NCI-H460 (cell line): ENCODE data around the gene SERTAD1. TPM values are rescaled to one million over a fixed set of nuclear protein-coding genes. Genes with fewer than 3 reads are reported as not detected.
"Not testable (repeated sequence)": the region's sequence is repeated elsewhere in the genome, so short reads cannot be mapped to it uniquely, and the experiment has no call there.

Source experiments
- DNase-seq: peaks from one replicate; pipeline ENCODE4 v3.0.0-alpha.2; 2016; ENCODE audit warnings: low read depth; ENCODE audit errors: extremely low read depth
- polyA plus RNA-seq: library from polyadenylated mRNA; depleted of rRNA; stranded (reverse); fragments of >200 nt; gene quantifications from 2 replicates; pipeline ENCODE4 v1.2.3, GENCODE V29; 2014; cell fraction: nucleus; rRNA removed
- total RNA-seq: library from RNA; depleted of rRNA; stranded (reverse); fragments of >200 nt; shearing (Covaris generic); gene quantifications from 2 replicates; pipeline ENCODE4 v1.2.3, GENCODE V29; 2014; rRNA removed

Gene SERTAD1, protein sequence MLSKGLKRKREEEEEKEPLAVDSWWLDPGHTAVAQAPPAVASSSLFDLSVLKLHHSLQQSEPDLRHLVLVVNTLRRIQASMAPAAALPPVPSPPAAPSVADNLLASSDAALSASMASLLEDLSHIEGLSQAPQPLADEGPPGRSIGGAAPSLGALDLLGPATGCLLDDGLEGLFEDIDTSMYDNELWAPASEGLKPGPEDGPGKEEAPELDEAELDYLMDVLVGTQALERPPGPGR
- total RNA-seq = 6.3 TPM in 2 replicates
- polyA plus RNA-seq = 6.5 and 6.6 TPM in 2 replicates

DNA sequence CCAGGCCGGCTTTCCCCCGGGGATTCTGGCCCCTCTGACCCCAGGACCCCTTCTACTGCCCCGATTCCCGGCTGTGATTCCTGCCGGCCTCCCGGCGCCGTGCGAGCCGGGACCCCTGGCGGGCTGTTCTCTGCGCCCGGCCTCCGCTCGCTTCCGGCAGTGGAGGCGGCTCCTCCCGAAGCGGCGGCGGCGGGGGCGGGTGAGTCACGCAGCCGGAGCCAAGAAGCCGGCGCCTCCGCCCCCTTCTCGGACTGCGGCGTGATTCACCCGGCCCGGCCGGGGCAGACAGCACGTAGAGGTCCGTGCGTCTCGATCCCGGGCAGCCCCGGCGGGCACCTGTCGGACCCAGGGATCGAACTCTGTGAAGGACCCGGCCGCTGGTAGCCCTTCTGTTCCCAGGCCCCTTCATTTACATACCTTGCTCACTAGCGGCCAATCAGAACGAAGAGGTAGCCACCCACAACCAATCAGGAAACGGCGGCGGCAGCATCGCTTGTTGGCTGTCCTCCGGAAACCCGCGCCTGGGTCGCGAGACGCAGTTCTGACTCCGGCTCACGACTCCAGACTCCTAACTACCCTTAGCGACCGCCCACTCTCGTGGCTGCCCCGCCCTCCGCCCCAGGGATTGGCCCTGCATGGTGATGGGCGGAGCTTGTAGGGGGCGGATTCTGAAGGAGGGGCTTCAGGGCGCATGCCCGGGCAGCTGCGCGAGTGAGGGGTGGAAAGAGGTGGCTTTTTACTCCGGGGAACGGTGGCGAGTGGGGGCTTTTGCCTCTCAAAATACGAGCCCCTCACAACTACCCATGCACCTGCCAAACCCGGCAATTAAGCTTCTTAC is at the start of gene SERTAD1:
TSS of gene SERTAD1 (minus strand) at position 543 of the 838 bp plus-strand sequence. CDS start 2,446 bp downstream, outside the sequence.
- DNase-seq = peak; percentile 98

DNA sequence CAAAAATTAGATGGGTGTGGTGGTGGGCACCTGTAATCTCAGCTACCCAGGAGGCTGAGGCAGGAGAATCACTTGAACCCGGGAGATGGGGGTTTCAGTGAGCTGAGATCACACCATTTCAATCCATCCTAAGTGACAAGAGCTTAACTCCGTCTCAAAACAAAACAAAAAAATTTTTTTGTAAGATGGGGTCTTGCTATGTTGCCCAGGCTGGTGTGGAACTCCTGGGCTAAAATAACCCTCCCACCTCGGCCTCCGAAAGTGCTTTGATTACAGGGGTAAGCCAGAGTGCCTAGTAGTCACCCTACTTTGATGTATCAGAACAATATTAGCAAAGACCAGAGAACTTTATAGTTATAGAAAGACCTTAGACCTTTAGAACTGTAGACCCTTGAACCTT is 48.9 kb upstream of the SERTAD1 start:
- no peak for DNase-seq

DNA sequence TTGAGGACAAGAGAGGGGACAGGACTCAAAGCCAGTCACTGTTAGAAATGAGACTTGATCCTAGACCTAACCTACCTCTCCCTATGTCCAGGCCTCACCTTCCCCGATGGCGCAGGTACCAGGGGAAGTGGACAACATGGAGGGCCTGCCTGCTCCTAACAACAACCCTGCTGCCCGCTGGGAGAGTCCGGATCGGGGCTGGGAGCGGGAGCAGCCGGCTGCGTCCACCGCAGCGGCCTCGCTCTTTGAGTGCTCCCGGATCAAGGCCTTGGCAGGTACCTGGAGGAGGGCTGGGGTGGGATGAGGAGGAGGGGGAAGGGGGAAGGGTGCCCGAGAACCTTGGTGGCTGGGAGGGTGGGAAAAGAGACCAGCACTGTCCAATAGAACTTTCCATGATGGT is 46.7 kb upstream of the SERTAD1 start:
- DNase-seq = no peak

DNA sequence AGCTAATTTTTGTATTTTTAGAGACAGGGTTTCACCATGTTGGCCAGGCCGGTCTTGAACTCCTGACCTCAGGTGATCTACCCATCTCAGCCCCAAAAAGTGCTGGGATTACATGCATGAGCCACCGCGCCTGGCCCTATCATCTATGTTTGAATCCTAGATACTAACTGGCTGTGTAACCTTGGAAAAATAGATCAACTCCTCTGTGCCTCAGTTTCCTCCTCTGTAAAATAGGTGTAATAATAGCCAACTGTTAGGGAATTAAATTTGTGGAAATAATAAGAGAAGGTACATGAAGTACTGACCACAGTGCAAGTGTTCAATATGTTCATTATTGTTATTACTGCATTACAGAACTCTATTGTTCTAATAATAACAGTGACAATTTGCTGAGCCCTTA is 45.3 kb upstream of the SERTAD1 start:
- DNase-seq = no peak

DNA sequence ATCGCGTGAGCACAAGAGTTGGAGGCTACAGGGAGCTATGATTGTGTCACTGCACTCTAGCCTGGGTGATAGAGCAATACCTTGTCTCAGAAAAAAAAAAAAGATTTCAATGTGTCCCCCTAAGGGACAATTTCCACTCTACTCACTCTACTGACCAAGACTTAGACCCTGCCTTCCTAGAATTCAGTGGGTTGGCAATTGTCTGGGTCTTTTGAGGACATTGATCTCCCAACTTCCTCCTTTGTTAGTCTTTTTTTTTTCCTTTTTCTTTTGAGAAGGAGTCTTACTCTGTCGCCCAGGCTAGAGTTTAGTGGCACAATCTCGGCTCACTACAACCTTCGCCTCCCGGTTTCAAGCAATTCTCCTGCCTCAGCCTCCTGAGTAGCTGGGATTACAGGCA is 43.2 kb upstream of the SERTAD1 start:
- DNase-seq = no peak

DNA sequence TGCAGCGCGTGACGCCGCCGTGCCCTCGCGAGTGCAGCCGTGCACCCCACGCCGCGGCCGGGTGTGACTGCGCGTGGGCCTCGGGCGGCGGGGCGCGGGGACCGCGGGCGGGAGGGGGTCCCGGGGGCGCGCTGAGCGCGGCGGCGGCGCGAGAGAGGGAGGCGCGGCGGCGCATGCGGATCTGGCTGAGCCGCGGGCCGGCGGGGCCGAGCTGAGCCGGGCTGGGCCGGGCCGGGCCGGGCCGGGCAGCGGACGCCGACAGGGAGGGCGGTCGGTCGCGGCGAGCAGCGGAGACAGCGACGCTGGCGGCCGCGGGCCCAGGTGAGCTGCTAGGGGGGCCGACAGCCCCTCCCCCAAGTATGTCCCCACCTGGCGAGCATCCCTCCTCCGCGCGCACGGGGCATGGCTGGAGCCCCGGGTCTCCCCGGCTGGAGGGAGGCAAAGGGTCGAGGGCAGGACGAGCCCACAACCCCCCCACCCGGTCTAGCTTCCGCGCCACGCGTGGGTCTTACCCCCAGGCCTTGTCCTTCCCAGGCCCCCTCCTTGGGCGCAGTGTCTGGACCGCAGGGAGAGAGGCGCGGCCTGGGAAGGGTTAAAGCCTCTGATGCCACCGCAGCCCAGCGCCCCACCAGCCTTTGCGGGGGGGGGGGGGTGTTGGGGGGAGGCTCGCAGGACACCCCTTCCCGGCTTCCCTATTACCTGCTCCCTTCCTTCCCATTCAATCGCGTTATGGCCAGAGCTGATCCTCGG is 41.4 kb upstream of the SERTAD1 start, which contains the start of gene SPTBN4:
TSS of gene SPTBN4 (plus strand) at position 17 of the 750 bp plus-strand sequence. CDS start 5,621 bp downstream, outside the sequence.
- DNase-seq = no peak

DNA sequence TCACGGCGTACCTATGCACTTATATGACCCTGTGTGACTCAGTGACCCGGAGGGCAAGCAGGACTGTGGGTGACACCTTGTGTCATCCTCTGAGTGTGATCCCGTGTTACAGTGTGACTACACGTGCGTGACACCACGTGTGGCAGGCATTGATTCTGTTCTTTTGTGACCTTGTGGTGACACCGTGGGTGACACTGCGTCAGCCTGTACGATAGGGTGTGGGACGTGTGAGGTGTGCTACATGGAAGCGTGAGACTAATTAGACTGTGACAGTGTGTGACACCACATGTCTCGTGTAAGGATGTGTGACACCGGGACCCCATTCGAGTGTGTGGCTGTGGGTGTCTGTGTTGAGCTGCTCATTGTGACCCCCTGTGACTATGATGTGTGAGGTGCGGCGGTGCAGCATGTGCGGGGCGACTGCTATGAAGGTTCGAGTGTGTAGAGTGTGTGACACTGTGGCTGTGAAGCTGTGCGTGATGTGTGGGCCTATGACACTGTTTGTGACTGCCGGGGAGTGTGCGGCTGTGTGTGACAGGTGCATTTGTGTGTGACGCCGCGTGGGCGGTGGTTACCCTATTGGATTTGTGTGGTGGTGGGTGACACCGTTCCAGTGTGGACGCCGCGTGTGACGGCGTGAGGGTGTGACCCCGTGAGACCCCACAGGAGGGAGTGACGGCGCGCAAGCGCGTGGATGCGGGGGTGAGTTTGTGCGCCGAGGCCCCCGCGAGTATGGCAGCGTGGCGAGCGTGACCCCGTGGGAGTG is 40.6 kb upstream of the SERTAD1 start:
- DNase-seq = no peak

DNA sequence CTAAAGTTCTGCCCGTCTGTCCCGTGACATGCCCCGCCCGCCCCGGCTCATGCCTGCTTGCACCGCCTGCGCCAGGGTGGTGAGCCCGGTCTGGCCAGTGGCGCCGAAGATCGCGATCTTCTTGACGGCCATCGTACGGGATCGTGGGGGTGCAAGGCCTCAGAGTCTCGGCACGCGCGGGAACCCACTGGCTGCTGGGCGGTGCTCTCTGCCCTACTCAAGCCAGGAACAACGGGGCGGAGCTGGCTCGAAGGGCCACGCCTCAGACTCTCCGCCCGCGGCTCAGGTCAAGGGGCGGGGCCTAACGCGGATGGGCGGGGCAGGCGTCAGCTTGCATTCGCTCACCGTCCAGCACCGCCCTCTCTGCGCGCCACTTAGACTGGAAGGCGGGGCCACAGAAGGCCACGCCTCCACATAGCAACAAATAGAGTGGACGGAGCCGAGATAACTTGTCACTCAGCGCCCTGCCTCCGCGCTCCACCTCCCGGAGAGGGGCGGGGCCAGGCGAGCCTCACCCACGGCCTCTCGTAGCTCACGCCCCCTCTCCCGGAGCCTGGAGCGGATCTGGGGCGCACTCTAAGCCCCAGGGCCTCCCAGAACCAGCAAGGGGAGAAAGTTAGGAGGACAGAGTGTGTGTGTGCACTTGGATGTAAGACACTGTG is 39.9 kb upstream of the SERTAD1 start, which contains the start of gene BLVRB:
TSS of gene BLVRB (minus strand) at position 189 of the 662 bp plus-strand sequence. CDS start at position 132, 57 bp downstream.
- DNase-seq = peak; percentile 98

DNA sequence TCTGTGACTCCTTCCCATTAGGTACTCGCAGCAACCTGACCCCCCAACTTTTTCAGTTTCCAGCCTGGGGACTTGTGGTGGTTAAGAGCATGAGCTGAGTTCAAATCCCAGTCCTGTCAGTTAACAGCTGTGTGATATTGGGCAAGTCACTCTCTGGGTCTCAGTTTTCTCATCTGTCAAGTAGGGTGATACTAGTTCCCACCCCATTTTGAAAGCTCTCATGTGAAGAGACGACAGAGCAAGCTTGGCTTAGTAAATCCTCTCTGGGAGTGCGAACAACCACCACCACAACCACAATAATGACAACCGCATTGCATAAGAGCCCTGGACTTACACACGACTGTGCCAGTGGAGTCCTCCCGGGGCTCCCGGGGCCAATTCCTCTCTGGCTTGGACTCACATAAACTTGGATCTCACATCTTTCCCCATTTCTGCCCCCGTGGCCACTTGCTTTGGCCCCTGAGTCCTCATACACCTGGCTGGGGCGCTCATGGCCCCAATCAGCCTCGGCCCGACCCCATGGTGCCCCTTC is 39.3 kb upstream of the SERTAD1 start:
- DNase-seq = no peak

DNA sequence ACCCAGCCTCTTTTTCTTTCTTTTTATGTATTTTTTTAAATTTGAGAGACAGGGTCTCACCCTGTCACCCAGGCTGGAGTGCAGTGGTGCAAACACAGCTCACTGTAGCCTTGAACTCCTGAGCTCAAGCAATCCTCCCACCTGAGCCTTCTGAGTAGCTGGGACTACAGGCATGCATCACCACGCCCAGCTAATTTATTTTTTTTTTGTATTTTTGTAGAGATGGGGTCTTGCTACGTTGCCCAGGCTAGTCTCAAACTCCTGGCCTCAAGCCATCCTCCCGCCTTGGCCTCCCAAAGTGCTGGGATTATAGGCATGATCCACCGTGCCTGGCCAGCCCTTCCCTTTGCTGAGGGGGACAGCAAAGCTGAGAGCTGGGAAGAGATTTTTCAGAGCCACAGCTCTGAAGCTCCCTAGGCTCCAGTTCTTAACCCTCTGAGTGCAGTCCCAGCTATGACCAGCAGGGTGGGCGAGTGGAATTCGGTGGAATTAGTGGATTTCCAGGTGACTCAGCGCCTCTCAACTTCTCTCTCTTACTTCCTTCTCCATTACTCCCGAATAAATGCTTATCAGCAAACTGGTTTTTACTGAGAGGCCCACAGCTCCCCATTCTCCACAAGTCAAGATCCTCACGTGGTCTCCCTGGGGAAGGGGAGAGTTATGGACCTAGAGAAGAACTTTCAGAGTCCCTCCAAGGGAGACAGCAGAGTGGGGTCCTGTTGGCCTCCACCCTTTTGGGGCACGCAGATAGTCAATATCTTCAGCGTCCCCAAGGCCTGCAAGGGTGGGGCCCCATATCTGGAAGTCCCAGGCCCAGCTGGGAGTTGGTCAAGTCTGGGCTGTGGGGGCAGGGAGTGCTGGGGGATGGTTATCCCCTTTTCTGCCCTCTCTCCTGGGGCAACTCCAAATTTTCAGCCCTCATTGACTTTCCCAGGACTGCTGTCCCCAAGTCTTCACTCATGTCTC is 38.5 kb upstream of the SERTAD1 start:
- DNase-seq = peak; percentile 89

DNA sequence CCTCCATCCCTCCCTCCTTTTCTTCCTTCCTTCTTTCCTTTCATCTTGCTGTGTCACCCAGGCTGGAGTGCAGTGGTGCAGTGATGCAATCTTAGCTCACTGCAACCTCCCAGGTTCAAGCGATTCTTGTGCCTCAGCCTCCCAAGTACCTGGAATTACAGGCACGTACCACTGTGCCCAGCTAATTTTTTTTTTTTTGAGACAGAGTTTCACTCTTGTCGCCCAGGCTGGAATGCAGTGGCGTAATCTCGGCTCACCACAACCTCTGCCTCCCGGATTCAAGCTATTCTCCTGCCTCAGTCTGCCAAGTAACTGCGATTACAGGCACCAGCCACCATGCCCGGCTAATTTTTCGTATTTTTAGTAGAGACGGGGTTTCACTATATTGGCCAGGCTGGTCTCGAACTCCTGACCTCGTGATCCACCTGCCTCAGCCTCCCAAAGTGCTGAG is 37.8 kb upstream of the SERTAD1 start:
- peak; percentile 44 for DNase-seq

DNA sequence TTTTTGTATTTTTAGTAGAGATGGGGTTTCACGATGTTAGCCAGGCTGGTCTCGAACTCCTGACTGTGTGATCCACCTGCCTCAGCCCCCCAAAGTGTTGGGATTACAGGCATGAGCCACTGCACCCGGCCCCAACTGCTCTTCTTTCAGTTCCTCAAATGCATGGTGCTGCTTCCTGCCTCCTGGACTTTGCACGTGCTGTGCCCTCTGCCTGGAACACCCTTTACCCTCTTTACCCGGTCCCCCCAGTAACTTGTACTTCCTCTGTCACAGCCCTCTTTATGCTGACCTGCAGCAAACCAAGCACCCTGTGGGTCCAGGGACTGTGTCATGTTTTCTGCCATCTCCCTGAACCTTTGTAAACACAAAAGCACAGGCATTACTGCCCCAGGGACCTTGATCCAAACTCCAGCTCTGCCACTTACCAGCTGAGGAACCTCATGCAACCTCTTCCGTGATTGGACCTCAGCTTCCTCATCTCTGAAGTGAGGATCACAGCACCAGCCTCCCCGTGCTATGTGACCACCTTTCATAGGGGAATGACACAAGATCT is 36.0 kb upstream of the SERTAD1 start:
- DNase-seq = no peak

DNA sequence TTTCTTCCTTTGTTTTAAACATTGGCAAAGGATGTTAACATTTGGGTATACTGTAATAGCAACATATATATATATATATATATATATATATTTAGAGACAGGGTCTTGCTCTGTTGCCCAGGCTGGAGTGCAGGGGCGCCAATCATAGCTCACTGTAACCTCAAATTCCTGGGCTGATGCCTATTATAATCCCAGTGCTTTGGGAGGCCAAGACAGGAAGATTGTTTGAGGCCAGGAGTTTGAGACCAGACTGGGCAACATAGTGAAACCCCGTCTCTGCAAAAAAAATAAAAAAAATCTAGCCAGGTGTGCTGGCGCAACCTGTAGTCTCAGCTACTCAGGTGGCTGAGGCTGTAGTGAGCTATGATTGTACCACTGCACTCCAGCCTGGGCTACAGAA is 34.4 kb upstream of the SERTAD1 start:
- DNase-seq = no peak

DNA sequence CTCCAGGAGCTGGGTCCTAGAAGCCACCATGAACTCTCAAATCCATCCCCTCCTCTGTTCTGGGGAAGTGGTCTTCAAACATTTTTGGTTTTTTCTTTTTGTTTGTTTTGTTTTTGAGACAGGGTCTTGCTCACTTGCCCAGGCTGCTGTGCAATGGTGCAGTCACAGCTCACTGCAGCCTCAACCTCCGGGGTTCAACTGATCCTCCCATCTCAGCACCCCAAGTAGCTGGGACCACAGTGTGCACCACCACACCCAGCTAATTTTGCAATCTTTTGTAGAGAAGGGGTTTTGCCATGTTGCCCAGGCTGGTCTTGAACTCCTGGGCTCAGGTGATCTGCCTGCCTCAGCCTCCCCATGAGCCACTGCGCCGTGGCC is 32.8 kb upstream of the SERTAD1 start:
- DNase-seq = no peak

DNA sequence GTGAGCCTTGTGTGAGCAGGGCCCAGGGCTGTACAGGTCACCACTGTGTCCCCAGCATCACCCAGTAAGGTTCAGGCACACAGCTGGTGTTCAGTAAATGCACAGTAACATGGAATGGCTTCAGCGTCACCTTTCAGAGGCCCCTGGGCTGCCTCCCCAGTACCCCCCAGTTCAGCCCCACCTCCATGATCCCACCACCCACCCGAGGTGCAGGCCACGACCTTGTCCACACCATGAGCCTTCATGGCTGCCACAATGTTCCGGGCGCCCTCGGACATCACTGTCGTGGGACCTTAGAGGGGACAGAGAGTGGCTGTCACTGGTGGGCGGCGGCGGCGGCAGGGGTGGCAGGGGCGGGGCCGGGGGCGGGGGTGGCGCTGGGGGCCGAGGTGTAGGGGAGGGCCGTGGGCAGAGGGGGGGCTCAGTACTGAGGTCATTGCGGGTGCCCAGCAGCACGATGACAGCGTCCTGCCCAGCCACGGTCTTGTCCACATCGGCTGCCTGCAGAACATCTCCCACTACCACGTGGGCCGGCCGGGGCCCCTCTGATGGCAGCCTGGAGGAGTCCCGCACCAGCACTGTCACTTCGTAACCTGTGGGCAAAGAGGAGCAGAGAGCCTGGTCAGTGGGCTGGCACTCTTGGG is 32.3 kb upstream of the SERTAD1 start:
- no peak for DNase-seq

DNA sequence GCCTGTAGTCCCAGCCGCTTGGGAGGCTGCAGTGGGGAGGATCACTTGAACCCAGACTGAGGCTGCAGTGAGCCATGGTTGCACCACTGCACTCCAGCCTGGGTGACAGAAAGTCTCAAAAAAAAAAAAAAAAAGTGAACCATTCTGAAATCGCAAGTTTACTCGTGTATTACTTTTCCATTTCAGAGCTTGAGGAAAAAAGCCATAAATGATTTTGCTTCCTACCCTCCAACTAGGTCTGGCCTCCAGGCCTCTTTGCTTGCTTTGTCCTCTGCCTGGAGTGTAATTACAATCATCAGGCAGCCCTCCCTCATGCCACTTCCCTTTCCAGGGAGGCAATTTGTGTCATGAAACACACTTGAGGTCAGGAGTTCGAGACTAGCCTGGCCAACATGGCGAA is 31.3 kb upstream of the SERTAD1 start:
- no peak for DNase-seq

DNA sequence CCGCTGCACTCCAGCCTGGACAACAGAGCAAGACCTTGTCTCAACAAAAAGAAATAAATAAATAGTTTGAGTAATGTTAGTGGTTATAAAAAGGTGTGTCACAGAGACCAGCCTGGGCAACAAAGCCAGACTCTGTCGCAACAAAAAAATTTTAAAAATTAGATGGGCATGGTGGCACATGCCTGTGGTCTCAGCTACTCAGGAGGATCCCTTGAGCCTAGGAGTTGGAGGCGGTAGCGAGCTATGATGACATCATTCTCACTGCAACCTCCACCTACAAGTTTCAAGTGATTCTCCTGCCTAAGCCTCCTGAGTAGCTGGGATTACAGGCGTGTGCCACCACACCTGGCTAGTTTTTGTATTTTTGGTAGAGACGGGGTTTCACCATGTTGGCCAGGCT is 28.2 kb upstream of the SERTAD1 start:
- not testable (repeated sequence) for DNase-seq
